Activated T-helper 17 cell treated with anti-CD3 and anti-CD28 coated beads, Interleukin-2, amount 50 U/mL, for 72 hours (primary cell): ENCODE data around the gene TMPRSS2. TPM values are rescaled to one million over a fixed set of nuclear protein-coding genes. Genes with fewer than 3 reads are reported as not detected.

Experiments used
- ATAC-seq: fragments of 150-1000 bp; cut with Tn5 transposase; replicated peaks from 2 replicates; pipeline ENCODE4 v1.10.0; 2021; ENCODE audit warnings: mild to moderate bottlenecking, moderate library complexity
- H3K27ac Mint-ChIP-seq: one replicate; pipeline ENCODE4 v1.8.0; 2022; ENCODE audit warnings: mixed read lengths
- H3K27me3 Mint-ChIP-seq: one replicate; pipeline ENCODE4 v1.8.0; 2022; ENCODE audit warnings: mixed read lengths
- H3K36me3 Mint-ChIP-seq: one replicate; pipeline ENCODE4 v1.8.0; 2022; ENCODE audit warnings: low read depth, mild to moderate bottlenecking, mixed read lengths
- H3K4me1 Mint-ChIP-seq: one replicate; pipeline ENCODE4 v1.8.0; 2022; ENCODE audit warnings: mixed read lengths
- H3K4me3 Mint-ChIP-seq: one replicate; pipeline ENCODE4 v1.8.0; 2022; ENCODE audit warnings: mild to moderate bottlenecking, mixed read lengths
- H3K9me3 Mint-ChIP-seq: one replicate; pipeline ENCODE4 v1.8.0; 2022; ENCODE audit warnings: mixed read lengths
- total RNA-seq, 2 donors: library from RNA; stranded (reverse); gene quantifications; one replicate each; pipeline ENCODE4 v1.2.3, GENCODE V29; 2022

Gene TMPRSS2
- total RNA-seq, 2 donors from 2014 or later, result not detected

DNA sequence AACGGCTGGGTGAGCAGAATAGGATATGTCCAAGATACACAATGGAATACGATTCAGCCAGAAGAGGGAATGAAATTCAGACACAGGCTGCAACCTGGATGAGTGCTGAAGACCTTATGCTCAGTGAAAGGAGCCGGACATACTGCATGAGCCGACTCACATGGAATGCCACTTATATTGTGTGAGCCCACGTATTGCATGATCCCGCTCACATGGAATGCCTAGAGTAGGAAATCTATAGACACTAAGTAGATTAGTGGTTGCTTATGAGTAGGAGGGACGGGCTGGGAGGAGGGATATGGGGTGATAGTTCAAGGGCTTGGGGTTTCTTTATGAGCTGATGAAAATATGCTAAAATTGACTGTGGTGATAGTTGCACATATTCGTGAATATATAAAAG lies 26.8 kb downstream of the TMPRSS2 start:
- no peak overlapping the region for H3K4me3 Mint-ChIP-seq
- H3K27ac Mint-ChIP-seq, result no peak overlapping the region
- no peaks in the 10 kb centered on the region for H3K36me3 Mint-ChIP-seq
- peaks cover 24% of the 10 kb centered on the region for H3K27me3 Mint-ChIP-seq
- ATAC-seq, result no peak
- no peaks in the 10 kb centered on the region for H3K9me3 Mint-ChIP-seq
- peaks cover 7% of the 10 kb centered on the region for H3K4me1 Mint-ChIP-seq

DNA sequence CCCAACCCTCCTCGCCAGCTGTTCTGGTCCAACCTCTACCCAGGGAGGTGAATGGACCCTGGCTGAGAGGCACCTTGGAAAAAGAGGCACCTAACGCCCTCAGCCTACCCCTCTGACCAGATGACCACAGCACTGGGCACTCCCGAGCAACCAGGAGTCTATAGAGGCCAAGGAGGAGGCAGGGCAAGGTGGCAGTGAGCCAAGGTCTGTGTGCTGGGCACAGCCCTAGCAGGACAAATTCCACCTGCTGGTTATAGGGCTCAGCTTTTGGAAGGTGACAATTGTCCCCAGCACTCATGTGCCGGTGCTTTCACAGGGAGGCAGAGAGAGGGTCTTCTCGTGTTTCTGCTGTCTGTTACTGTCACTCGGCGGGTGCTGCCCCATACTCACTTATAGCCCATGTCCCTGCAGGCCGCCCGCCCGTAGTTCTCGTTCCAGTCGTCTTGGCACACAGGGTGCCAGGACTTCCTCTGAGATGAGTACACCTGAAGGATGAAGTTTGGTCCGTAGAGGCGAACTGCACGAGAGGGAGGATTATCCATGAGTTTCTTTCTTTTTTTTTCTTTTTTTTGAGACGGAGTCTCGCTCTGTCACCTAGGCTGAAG lies 27.8 kb downstream of the TMPRSS2 start:
- no peaks in the 10 kb centered on the region for H3K9me3 Mint-ChIP-seq
- no peak for ATAC-seq
- H3K27ac Mint-ChIP-seq, result no peak overlapping the region
- H3K4me1 Mint-ChIP-seq, result peaks cover 7% of the 10 kb centered on the region
- no peak overlapping the region for H3K4me3 Mint-ChIP-seq
- no peaks in the 10 kb centered on the region for H3K36me3 Mint-ChIP-seq
- H3K27me3 Mint-ChIP-seq, result peaks cover 24% of the 10 kb centered on the region

DNA sequence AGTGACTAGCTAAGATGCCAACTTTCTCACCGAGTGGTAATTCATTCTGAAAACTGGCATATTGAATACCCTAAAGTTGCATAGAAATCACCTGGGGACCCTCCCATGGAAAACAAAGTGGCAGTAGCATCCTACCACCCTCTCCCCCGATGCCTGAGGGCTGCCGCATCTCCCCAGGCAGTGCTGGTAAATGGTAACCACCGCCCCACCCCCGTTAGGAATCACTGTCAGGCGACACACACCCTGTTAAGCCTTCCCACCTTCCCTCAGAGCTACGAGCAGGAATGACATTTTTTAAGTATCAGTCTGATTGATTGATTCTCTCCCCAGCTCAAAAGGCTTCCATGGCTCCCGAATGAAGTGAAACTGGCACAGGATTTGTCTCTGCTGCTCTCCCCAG lies 28.3 kb downstream of the TMPRSS2 start:
- Mint-ChIP-seq H3K4me1 (peaks cover 7% of the 10 kb centered on the region), H3K27me3 (peaks cover 24% of the 10 kb centered on the region), H3K9me3 (no peaks in the 10 kb centered on the region), H3K36me3 (no peaks in the 10 kb centered on the region), H3K4me3 (no peak overlapping the region), H3K27ac (no peak overlapping the region)
- no peak for ATAC-seq

DNA sequence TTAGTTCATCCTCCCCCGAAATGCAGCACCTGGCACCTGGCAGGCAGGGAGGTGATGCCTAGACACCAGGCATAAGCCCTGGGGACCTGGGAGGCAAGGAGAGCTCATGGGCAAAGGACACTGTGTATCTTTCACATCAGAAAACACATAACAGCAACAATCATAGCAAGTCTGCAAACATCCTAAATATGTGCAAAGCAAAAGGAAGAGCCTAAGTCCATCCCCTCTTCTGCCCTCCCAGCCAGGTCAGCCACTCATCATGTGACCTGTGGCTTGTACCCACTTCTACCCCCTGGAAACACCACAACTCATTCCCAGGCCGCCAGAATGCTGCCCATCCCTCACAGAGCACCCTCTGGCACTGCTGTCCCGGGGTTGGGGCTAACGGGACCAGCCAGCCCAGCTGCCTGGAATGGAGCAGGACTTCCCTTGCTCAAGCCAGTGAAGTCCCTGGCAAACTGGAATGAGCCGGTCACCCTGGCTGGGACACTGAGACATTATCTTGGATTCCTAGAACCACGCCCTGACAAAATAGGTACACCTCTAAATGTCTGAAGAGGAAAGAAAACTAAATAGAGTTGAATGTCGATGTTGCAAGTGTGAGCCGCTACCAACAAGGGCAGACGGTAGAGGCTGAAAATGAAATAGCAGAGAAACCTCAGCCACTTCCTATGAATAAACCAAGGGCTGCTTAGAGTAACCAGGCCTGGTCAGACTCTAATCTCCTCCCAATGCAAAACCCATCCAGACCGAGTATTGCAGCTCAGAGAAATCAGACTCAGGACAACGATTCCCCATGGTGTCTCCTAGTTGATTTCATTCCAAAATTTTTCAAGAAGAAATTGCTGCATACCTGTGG lies 29.4 kb downstream of the TMPRSS2 start:
- Mint-ChIP-seq H3K27ac (no peak overlapping the region), H3K4me3 (no peak overlapping the region), H3K27me3 (peaks cover 22% of the 10 kb centered on the region), H3K9me3 (no peaks in the 10 kb centered on the region), H3K36me3 (no peaks in the 10 kb centered on the region), H3K4me1 (peaks cover 7% of the 10 kb centered on the region)
- ATAC-seq, result no peak

DNA sequence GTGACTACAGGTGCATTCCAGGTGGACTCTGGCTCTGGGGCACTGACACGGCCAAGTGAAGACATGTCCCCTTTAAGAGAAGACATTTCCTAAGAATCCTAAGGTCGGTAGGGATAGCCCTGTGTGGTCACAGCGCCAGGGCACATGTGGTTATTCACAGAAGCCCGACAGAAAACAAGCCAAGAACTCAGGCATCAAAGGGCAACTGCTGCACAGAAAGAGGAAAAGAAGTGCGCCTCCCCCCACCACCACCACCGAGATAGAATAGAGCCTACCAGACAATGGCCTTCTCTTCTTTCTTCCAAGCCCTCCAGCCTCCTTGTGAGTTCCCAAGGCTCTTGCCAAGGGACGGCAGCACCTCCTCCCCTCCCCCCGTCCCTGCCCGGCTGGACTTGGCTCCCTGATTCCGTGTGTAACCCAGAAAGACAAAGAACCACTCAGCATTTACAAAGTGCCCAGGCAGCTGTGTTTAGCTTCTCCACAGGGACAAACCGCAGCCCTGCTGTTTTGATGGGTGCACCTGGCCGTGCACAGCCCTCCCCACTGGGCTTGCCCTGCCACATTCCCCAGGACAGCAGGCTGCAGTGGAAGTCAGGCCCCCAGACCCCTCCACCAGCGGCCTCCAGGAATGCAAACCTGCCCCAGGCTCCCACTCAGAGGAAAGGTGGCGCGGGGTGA lies 30.2 kb downstream of the TMPRSS2 start:
- H3K4me1 Mint-ChIP-seq, result peaks cover 4% of the 10 kb centered on the region
- H3K36me3 Mint-ChIP-seq, result no peaks in the 10 kb centered on the region
- no peak overlapping the region for H3K27ac Mint-ChIP-seq
- no peak for ATAC-seq
- H3K9me3 Mint-ChIP-seq, result no peaks in the 10 kb centered on the region
- peaks cover 19% of the 10 kb centered on the region for H3K27me3 Mint-ChIP-seq
- no peak overlapping the region for H3K4me3 Mint-ChIP-seq

DNA sequence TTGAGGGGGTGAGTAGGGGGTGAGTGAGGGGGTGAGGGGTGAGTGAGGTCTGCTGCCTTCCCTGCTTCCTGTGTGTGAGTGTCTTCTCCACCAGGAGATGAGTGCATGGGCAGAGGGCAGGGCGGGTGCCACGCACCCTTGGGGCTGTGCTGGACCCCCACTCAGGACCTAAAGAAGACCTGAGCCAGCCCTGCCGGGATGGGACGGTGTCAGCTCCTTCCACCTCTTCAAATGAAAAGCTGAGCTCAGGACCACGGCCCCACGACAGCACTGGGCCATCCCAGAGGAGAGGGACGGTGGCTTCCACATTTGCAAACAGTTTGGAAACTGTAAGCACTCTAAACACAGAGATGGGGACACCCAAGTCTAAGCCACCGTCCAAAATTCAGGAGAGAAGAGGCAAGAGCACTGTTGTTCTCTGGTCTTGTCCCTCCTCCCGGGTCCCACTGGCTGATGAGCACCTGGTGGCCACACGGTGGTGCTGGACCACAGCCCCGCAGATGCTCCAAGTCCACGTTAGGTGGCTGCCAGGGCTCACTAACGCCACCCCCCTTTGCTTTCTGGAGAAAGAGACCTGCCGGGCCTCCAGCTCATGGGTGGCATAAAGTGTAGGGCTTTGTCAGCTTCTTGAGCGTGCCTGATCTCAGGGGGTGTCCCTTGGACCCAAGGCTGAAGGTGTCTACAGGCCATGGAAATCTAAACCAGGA lies 32.1 kb downstream of the TMPRSS2 start:
- ATAC-seq, result no peak
- Mint-ChIP-seq H3K4me3 (no peak overlapping the region), H3K4me1 (no peaks in the 10 kb centered on the region), H3K36me3 (no peaks in the 10 kb centered on the region), H3K27me3 (peaks cover 15% of the 10 kb centered on the region), H3K9me3 (no peaks in the 10 kb centered on the region), H3K27ac (no peak overlapping the region)

DNA sequence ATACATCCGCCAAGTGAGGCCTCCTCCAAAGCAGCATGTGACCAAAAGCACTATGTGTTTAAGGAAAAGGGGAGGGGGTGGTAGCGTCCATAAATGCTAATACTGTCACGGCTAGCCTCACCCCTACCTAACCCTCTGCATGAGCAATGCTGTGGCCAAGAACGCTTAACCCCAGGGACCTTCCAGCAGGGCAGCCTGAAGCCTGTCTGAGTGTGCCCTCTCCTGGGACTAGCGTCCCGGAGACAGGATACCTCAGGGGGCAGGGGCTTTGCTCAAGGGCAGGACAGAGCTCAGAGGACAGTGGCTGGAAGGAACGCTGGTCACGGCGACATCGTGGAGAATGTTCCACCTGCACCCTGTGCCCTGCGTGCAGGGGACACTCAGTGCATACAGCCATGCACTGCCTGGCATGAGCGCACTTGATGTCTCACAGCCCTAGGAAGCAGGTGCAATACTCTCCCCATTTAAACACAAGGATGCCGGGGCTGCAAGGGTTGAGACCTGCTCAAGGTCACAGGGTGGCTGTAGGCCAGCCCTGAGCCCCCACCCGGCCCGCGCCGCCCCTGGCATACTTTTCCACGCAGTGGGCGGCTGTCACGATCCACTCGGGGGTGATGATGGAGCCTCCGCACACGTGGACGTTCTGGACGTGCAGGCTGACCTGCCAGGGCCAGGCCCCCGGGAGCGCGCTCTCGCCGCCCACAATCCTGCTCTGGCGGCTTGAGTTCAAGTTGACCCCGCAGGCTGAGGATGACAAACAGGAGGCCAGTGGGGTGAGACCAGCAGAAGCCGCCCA lies 35.0 kb downstream of the TMPRSS2 start:
- H3K27me3 Mint-ChIP-seq, result peaks cover 29% of the 10 kb centered on the region
- no peak overlapping the region for H3K27ac Mint-ChIP-seq
- no peak overlapping the region for H3K4me3 Mint-ChIP-seq
- peaks cover 6% of the 10 kb centered on the region for H3K4me1 Mint-ChIP-seq
- no peaks in the 10 kb centered on the region for H3K36me3 Mint-ChIP-seq
- no peaks in the 10 kb centered on the region for H3K9me3 Mint-ChIP-seq
- no peak for ATAC-seq

DNA sequence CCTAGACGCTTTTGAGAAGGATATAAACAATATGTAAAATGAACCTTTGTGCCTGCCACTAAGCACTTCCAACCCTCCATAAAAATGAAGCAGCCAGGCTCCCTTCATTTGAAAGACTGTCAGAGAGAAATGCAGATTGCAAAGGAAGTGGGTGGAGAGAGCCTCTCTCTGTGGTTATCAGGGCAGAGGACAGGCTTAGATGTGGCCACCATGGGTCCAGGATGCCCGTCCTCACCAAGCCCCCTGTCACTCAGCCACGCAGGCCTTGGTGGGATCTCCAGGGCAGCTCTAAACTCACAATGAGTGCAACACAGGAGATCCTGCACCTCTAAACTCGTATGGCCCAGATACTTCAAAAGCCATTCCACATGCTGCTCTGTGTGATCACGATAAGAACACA lies 37.9 kb downstream of the TMPRSS2 start:
- ATAC-seq, result no peak
- H3K36me3 Mint-ChIP-seq, result no peaks in the 10 kb centered on the region
- H3K9me3 Mint-ChIP-seq, result no peaks in the 10 kb centered on the region
- no peak overlapping the region for H3K4me3 Mint-ChIP-seq
- peaks cover 6% of the 10 kb centered on the region for H3K4me1 Mint-ChIP-seq
- peaks cover 25% of the 10 kb centered on the region for H3K27me3 Mint-ChIP-seq
- peak overlapping the region; percentile 4 for H3K27ac Mint-ChIP-seq

DNA sequence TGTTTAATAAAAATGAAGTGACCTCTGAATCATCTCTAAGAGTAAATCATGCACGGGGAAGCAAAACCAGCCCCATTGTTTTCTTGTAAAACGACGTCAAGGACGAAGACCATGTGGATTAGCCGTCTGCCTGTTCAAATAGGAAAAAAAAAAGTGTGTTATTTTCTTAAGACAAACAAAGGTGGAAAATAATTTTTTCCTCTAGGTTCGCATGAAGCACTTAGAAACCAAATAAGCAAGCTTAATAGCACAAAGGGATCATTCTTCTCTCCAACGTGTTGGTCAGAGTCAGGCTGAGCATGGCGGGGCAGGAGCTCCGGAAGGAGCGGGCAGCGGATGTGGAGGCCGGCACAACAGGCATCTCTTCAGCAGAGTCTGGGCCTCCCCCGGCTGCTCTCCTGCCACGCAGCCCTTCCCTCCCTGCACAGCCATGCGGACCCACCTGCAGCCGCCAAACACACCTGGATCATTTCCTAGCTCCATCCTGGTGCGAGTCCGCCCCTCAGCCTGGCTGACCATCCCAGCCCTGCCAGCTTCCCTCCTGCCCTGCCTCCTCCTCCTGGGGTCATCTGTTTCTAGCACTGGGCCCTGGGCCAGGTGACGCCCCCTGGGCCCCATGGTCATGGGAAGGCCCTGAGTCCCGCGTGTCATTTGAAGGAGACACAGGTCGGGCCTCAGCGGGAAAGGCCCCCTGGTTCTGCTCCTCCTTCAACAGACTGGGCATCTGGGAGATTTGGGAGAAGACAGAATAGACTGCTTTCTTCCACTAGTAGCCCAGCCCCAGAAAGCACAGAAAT lies 41.7 kb downstream of the TMPRSS2 start:
- Mint-ChIP-seq H3K27me3 (peaks cover 22% of the 10 kb centered on the region), H3K4me1 (peaks cover 6% of the 10 kb centered on the region), H3K9me3 (no peaks in the 10 kb centered on the region), H3K4me3 (no peak overlapping the region), H3K27ac (no peak overlapping the region), H3K36me3 (no peaks in the 10 kb centered on the region)
- ATAC-seq, result no peak

DNA sequence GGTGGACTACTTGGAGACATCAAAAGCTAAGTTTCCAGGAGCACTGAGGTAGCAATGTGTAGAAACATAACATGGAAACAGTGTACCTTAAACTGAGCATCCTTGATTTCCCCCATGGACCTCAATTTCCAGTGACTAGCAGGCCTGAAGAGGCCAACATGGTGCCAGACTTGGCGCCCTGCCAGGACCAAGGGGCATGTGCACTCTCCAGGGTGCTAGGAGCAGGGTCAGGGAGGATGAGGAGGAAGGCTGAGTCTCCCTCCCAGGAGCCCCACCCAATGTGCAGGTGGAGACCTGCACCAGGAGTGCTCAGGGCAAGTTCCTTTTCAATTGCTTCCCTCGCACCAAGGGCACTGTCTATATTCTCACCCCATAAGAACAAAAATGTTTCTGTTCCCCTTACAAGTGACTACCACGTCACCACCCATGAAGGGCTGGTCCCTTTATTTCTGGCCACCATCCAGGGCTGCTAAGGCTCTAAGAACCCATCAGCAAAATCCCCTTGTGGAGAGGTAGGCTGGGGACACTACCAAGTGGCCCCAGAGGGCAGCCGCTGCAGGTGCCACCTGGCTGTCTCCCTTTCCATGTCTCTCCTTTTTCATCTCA lies 42.7 kb downstream of the TMPRSS2 start:
- Mint-ChIP-seq H3K27ac (no peak overlapping the region), H3K36me3 (no peaks in the 10 kb centered on the region), H3K4me1 (peaks cover 6% of the 10 kb centered on the region), H3K27me3 (peaks cover 22% of the 10 kb centered on the region), H3K4me3 (no peak overlapping the region), H3K9me3 (no peaks in the 10 kb centered on the region)
- ATAC-seq, result no peak

DNA sequence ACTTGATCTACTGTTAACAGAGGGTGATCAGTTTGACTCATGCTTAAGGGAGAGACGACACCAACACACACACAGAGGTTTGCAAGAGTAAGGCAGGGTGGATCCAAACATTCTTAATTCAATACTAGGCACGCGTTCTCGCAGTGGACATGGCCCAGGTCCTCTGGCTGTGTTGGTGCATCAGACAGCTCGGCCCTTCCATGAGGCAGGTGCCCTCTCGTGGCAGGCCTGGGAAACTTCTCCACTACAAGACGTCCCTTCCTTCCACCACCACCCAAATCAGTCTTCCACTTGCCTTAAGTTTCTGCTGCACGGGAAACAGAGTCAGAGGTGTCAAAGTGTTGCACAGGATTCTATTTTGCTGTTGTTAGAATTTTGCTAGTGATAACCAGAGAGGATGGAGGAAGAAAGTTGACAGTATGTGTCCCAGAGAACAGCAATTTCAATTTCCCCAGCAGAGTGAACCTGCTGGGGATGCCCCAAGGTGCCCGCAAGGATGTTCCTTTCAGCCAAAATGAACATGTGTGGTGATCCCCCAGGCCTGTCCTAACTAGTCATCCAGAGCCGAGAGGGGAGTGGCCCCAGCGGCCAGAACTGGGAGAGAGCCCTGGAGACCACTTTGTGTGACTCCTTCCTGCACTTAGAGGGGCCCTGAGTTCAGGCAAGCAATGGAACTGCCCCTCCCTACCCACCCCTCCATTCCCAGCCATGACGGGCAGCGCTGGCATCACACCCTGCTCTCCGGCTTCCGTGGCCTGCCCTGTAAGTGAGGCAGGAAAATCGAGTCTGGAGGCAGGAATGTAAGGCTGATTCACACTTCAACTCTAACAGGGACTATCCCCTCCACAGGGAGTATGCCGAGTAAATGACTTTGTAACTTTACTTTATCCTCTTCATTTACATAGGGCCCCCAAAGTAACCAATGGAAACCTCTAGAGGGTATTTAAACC lies 47.1 kb downstream of the TMPRSS2 start:
- Mint-ChIP-seq H3K27ac (peak overlapping the region; percentile 65), H3K9me3 (no peaks in the 10 kb centered on the region), H3K4me1 (no peaks in the 10 kb centered on the region), H3K27me3 (no peaks in the 10 kb centered on the region), H3K4me3 (no peak overlapping the region), H3K36me3 (peaks cover 34% of the 10 kb centered on the region)
- ATAC-seq, result peak; percentile 75

DNA sequence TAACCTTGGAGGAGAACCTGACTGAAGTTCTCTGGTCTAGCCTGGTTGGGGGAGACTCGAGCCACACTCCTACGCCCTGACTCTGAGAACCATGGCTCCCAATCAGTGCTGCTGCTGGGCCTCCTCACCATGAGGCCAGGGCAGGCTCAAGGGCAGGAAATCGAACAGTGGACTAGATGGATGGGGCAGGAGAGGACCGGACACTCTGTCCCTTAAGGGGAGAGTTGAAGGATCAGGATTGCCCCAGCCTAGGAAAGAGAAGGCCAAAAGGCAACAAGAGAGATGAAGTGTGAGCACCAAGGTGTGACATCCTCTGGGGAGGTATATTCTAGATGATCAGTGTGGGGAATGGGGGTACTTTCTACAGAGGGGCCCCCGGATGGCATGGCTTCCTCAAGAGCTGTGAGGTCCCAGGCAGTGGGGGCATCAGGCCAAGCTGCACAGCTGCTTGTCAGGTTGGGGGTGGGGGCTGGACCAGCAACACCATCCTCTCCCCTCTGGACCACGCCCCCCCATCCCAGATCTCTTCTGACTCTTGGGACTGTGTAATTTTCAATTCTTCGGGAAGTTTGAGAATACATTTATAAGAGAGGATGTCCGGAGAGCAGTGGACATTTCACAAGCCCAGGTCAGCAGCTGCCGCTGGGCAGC lies 47.9 kb downstream of the TMPRSS2 start:
- no peaks in the 10 kb centered on the region for H3K27me3 Mint-ChIP-seq
- ATAC-seq, result no peak
- peak overlapping the region; percentile 65 for H3K27ac Mint-ChIP-seq
- no peaks in the 10 kb centered on the region for H3K9me3 Mint-ChIP-seq
- H3K4me3 Mint-ChIP-seq, result no peak overlapping the region
- peaks cover 39% of the 10 kb centered on the region for H3K36me3 Mint-ChIP-seq
- no peaks in the 10 kb centered on the region for H3K4me1 Mint-ChIP-seq
